GM12872 (cell line): ENCODE results near the gene TIAM2.

Source experiments
- TF ChIP-seq, protein P1 (sequence below): IDR thresholded peaks from 3 replicates; pipeline ENCODE4 v1.5.1; 2011; ENCODE audit warnings: low read depth, mild to moderate bottlenecking, low read length, moderate library complexity; ENCODE audit not compliant: insufficient read depth

TIAM2 gene

GRCh38 chr6:155079985-155080452 lies 84.9 kb downstream of the TIAM2 start:
- TF ChIP-seq, protein P1, sequence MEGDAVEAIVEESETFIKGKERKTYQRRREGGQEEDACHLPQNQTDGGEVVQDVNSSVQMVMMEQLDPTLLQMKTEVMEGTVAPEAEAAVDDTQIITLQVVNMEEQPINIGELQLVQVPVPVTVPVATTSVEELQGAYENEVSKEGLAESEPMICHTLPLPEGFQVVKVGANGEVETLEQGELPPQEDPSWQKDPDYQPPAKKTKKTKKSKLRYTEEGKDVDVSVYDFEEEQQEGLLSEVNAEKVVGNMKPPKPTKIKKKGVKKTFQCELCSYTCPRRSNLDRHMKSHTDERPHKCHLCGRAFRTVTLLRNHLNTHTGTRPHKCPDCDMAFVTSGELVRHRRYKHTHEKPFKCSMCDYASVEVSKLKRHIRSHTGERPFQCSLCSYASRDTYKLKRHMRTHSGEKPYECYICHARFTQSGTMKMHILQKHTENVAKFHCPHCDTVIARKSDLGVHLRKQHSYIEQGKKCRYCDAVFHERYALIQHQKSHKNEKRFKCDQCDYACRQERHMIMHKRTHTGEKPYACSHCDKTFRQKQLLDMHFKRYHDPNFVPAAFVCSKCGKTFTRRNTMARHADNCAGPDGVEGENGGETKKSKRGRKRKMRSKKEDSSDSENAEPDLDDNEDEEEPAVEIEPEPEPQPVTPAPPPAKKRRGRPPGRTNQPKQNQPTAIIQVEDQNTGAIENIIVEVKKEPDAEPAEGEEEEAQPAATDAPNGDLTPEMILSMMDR: no peak

DNA sequence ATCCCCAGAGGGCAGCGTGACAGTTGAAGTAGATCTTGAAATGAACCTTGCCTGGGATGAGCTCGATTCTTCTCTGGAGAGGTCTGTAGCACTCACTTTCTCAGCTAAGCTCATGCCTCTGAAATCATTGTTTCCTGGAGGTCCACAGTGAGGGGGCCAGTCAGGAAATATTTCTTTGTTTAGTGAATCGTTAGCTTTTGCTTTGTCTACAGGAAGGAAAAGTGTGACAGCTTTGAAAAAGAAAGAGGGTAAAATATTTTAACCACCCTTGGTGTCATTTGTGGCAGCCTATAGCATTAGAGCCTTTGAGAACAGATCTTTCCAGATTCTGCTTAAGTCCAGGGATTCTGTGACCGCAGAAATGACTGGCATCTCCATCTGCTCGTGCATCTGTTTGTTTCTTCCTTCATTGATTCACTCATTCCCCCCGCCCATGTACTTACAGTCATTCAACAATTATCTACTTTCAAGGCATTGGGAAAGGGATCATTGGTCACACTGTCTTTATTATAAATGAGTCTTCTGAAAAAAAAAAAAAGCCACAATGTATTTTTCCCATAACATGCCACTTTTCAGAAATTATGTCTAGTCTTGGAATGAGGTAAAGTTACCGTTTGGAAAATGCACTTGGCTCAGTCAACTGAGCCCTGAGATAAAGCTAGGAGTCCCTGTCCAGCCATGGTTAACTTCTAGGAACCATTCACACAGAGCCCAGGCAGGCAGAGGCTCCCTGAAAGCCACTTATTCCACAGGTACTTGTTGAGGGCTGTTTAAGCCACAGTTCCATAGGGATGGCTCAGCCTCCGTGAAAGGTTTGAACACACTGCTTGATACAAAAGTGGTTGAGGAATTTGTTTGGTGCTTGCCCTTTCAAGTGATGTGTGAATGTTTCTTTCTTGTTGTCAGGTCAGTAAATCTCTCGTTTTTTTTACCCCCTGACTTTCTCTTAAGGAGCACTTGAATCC lies 86.0 kb downstream of the TIAM2 start:
- TF ChIP-seq, protein P1: no peak

- TF ChIP-seq, protein P1: no peak
Observed at GRCh38 chr6:155084431-155085123, 89.5 kb downstream of the TIAM2 start.

DNA sequence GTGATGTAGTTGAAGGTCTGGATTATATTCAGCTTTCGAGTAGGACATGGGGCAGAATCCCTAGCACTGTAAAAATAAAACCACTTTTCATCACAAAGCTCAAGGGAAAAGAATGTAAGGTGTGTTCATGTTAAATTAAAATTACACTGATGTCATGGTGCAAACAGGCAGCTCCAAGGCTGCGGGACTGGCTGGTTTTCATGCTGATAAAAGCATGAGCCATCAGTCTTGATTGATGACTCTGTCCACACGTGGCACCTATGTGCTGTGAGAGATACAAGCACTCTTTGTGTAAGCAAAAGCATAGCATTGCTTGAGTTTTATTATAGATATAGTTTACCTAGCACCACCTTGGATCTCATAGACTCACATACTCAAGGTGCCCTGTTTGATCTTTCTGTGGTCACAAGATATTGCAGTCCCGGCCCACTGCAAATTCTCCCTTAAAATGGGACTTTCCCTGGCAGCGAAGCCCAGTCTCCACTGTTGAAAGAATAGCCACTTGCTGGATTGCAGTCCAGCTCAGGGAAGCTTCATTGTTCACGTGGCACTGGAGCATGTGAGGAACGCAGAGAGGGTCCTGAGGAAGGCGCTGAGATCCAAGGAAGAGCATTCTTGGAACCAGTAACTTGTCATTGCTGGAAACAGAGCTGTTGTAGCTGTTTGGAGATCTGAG lies 90.6 kb downstream of the TIAM2 start:
- TF ChIP-seq, protein P1: no peak

GRCh38 chr6:155088856-155089255 lies 93.7 kb downstream of the TIAM2 start:
- TF ChIP-seq, protein P1: no peak

- TF ChIP-seq, protein P1: no peak
Observed at GRCh38 chr6:155089746-155090145, 94.6 kb downstream of the TIAM2 start.

- TF ChIP-seq, protein P1: no peak
Observed at GRCh38 chr6:155090166-155090565, 95.1 kb downstream of the TIAM2 start.
